ENCODE measurements around the gene MAP2K7. TPM values are rescaled to one million over a fixed set of nuclear protein-coding genes. Genes with fewer than 3 reads are reported as not detected.

Gene MAP2K7
- 7.8 and 9.3 TPM in 2 replicates for total RNA-seq

DNA sequence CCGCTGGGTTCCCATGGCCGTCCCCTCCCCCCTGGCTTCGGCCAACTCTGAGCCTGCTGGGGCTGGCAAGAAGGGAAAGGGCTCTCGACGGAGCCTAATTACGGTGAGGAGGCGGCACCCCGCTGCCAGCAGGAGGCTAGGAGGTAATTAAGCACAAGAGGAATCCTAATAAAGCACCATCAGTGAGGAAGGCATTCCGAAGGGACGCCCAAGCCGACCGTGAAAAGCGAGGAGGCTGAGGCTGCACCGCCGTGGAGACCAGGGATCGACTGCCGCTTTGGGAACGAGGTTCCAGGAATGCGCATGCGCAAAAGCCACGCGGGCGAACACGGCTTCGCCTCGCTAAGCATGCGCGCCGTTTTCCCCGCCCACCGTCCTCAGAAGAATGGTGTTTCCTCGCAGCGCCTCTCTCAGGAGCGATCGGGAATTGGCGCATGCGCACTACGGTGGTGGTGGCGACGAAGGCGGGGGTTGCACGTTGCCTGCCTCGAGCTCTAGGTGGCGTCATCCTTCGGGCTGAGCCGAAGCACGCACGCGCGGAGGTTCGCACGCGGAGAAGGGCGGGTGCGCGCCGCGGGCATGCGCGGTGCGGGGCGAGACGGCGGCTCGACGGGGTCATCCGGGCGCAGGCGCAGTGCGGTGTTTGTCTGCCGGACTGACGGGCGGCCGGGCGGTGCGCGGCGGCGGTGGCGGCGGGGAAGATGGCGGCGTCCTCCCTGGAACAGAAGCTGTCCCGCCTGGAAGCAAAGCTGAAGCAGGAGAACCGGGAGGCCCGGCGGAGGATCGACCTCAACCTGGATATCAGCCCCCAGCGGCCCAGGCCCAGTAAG is at the start of gene MAP2K7:
Gene MAP2K7 (plus strand): TSS at position 634 of the 830 bp plus-strand sequence. CDS start 68 bp downstream, at position 702.

DNA sequence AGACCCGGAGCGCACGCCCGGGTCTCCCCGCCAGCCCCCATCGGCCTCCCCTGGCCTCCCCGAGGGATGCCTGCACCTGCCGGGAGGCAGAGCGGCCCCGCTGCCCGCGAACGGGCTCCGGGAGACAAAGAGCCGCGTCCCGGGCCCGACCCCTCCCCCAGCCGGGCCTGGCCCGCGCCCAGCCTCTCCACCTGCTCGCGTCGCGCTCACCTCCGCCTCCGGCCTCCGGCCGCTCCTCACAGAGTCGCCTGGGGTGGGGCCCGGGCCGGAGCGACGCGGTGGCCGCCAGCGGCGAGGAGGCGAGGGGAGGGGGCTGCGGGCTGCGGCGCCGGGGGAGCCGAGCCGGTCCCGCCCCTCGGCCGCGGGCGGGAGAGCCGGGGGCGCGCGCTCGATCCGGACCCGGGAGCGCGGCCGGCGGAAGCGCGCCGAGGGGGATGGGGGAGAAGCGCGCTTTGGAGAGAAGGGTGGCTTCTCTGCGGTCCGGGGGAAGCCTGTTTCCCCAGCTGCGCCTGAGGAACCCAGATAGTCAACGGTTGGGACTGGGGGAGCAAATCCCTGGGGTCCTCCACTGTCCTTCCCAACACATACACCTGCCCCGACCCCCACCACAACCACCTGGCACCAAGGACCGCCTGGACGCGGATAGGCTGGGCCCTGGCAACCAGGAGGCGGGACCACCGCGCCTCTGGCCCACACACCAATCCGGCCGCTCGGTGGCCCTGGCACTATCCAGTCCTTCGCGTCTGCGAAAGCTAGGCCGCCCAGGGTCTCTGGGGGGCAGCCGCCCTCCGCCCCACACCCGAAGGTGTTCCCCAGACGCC is 29.4 kb upstream of the MAP2K7 start, which contains the start of gene PRR36:
Gene PRR36 (minus strand): TSS at position 315 of the 821 bp plus-strand sequence. CDS start 701 bp downstream, outside the sequence.

DNA sequence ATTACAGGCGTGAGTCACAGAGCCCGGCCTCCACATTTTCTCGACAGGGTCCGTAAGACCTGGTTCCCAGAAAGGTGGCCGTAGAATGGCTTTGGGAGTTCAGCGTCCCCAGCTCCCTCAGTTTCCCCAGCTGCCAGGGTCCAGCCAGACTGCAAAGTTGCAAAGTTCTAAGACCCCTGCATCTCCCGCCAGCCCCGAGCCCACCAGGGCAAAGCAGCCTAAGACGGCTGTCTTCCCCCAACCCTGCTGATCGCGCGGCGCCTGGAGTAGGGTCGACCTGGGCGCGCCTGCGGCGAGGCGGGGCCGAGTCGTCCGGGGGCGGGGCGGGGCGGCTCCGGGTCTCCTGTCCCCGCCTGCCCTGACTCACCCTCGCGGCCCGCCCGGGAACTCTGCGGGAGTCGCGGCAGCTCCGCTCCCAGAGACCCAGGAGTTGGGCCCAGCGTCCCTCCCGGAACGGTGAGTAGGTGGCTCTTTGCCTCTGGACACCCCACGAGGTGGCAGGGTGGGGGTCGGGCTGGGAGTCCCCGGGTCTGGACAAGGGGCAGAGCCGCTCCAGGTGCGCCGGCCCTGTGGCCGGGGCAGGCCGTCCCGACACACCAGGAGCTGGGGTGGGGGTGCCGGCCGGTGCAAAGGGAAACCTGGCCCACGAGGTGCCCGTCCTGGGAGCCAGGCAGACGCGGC is 15.4 kb upstream of the MAP2K7 start, which contains the start of gene LRRC8E:
Gene LRRC8E (plus strand): TSS at position 366 of the 681 bp plus-strand sequence. CDS start 7,094 bp downstream, outside the sequence.

DNA sequence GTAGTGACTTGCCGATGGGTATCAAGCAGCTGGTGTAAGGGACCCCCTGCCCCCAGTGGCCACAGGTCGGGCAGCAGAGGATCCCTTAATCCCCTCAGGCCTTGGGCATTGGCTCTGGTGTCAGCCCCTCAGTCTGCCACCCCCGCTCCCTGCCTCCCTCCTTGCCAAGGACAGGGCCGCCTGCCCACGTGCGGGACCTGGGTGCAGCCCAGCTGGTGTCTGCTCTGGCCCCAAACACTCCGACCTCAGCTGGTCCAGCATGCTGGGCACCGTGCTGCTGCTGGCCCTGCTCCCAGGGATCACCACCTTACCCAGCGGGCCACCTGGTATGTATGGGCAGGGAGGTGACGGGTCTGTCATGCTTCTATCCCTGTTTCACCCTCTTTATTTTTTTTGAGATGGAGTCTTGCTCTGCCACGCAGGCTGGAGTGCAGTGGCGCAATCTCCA is 10.9 kb downstream of the MAP2K7 start, which contains the start of gene TGFBR3L:
Gene TGFBR3L (plus strand): TSS at position 233 of the 448 bp plus-strand sequence.

DNA sequence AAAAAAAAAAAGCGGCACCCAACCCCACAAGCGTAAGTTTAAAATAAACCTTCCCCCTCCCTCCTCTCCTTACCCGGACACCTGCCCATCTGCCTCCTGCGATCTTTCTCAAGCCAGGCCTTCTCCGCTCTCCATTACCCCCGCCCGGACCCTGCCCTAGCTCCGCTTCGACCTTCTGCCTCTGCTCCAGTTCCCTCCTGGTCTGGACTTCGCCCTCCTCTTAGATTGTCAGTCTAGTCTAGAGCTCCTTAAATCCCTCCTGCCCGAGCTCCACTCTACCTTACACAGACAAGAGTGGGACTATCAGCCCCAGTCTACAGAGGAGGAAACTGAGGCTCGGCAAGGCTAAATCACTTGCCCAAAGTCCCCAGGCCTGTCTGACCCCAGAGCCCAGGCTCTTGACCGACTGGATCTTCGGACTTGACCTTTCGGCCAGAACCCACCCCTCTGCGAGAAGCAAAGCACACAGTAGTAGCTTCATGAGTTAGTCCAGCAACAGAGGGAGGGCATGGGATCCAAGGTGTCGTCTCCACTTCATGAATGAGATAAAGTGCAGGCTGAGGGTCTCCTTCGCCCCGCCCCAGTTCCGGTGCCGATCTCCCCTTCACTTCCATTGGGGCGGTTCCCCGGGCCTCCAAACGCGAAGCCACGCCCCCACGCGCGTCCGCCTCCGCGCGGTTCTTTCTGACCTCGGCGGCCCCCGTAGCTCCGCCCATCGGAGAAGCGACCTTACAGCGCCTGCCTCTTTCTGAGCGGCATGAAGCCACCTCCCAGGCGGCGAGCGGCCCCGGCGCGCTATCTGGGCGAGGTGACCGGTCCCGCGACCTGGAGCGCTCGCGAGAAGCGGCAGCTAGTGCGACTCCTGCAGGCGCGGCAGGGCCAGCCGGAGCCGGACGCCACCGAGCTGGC is 16.2 kb downstream of the MAP2K7 start, which contains the start of gene SNAPC2:
Gene SNAPC2 (plus strand): TSS at position 729 of the 909 bp plus-strand sequence. CDS start 29 bp downstream, at position 758.

DNA sequence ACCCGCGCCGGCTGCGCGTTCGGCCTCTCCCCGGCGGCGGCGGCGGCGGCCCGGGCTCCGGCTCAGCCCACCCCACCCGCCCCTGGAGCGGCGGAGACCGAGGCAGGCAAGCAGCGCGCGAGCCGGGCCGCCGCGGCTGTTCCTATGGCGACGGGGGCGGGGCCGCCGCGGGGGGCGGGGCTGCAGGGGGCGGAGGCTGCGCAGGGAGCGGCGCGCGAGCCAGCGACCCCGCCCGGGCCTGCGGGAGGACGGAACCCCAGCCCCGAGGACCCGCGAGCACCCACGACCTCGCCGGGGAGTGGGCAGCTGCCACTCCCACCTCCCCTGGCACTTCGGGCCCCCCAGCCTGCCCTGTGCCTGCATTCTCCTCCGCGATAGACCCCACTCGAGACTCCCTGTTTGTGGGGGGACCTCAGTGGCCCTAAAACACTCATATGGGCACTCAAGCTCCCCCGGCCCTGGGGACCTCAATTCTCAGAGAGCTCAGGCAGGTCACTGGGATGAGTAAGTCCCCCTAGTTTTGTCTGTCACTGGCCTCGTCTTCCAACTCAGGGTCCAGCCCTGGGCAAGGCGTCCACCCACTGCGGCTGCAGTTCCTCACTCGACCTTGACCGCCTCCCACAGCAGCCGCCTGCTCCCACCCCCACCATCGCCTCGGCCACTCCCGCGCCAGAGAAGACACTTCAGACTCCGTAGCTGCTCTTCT is 22.5 kb downstream of the MAP2K7 start, which contains the start of gene CTXN1:
Gene CTXN1 (minus strand): TSS at position 115 of the 706 bp plus-strand sequence. CDS start 597 bp downstream, outside the sequence.

DNA sequence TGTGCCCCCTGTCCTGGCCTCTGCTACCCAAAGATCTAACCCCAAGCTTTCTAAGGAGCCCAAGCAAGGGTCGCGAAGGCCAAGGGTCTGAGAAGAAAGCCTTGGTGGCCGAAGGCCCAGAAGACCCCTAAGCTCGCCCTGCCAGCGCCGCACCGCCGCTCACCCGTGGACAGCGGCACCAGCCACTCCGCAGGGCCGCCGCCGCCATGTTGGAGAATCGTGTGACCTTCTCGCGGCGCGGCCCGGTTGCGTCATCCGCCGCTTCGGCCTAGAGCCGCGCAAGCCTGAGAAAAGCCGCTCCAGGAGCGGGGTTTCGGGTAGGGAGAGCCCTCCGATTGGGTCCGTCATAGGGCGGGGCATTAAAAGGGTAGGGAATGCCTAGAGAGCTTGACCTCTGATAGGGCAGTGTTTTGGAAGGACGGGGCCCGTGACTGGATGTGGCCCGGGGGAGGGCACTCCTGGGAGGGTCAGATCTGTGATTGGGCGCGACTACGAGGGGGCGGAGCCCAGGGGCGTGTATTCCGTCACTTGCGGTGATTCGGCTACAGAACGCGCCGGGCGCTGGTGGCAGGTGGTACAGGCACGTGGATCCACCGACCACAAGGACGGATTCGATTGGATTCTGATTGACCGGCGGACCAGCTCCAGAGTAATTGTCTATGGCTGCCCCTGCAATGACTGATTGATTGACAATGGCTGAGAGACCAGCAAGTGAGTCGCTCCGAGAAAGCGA is 39.9 kb downstream of the MAP2K7 start, which contains the start of gene TIMM44:
Gene TIMM44 (minus strand): TSS at position 223 of the 733 bp plus-strand sequence. CDS start 15 bp downstream, at position 208.

Other genes with a start within 250 kb of the MAP2K7 start
- not detected in 2 replicates for gene RETN, start 234.8 kb upstream of the MAP2K7 start, total RNA-seq
- gene MCEMP1, start 226.8 kb upstream of the MAP2K7 start, total RNA-seq = not detected in 2 replicates
- gene TRAPPC5, start 223.0 kb upstream of the MAP2K7 start, total RNA-seq = 129 and 159 TPM in 2 replicates
- not detected in 2 replicates for gene FCER2, start 201.7 kb upstream of the MAP2K7 start, total RNA-seq
- gene CLEC4G, start 171.8 kb upstream of the MAP2K7 start, total RNA-seq = not detected in 2 replicates
- not detected in 2 replicates for gene CD209, start 156.3 kb upstream of the MAP2K7 start, total RNA-seq
- gene CLEC4M, start 140.6 kb upstream of the MAP2K7 start, total RNA-seq = 0.20 TPM in 1 of 2 replicates, not detected in the other
- 19.7 and 21.1 TPM in 2 replicates for gene EVI5L, start 73.7 kb upstream of the MAP2K7 start, total RNA-seq
- not detected in 2 replicates for gene PRR36, start 29.5 kb upstream of the MAP2K7 start, total RNA-seq
- gene LRRC8E, start 15.4 kb upstream of the MAP2K7 start, total RNA-seq = 1.00 and 1.4 TPM in 2 replicates
- not detected in 2 replicates for gene TGFBR3L, start 11.0 kb downstream of the MAP2K7 start, total RNA-seq
- gene SNAPC2, start 16.5 kb downstream of the MAP2K7 start, total RNA-seq = 33.9 and 41.0 TPM in 2 replicates
- gene CTXN1, start 22.3 kb downstream of the MAP2K7 start, total RNA-seq = 4.1 and 5.5 TPM in 2 replicates
- 60.7 and 70.1 TPM in 2 replicates for gene TIMM44, start 39.8 kb downstream of the MAP2K7 start, total RNA-seq
- 47.4 and 49.6 TPM in 2 replicates for gene ELAVL1, start 101.8 kb downstream of the MAP2K7 start, total RNA-seq
- gene CCL25, start 148.9 kb downstream of the MAP2K7 start, total RNA-seq = not detected in 2 replicates
- not detected in 2 replicates for gene FBN3, start 245.7 kb downstream of the MAP2K7 start, total RNA-seq

Data from mammary microvascular endothelial cell (primary cell).